GM21526 (cell line): Measurements from ENCODE around the gene GLIS1.

Source experiments
- ATAC-seq: cut with Tn5 transposase; IDR thresholded peaks from one replicate; pipeline ENCODE4 v1.9.1; 2021; ENCODE audit warnings: moderate library complexity; ENCODE audit not compliant: unreplicated experiment, low FRiP score

Gene GLIS1

DNA sequence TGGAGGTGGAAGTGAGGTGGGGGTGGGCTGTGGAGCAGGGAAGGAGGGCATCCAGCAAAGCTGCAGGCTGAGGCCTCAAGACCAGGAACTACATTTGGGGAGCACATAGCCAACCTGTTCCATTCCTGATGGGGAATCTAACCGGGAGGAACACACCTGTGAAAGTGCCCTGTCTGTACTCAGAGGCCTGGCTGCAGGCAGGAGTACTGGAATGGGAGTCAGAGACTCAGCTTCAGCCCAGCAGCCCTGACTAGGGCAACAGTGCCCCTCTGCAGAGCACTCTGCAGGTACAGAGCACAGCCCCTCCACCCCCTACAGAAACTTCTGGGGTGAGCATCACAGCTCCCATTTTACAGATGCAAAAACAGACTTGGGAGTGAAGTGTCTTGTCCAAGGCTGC is 153.4 kb downstream of the GLIS1 start:
- no peak for ATAC-seq

DNA sequence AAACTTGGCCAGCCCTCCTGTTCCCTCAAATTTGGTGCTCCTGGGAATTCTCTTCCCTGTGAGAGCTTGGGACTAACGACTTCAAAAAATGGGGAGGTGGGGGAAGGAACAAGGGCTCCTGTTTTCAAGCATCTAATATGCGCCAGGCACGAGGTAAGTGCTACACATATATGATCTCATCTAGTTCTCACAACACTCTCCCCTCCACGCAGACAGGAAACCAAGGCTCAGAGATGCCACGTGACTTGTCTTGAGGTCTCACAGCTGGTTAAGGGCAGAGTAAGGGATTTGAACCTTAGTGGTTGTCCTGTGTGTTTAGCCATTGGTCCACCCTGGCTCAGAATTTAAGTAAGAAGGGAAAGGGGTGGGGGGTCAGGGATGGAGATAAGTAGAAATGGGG is 153.8 kb downstream of the GLIS1 start:
- ATAC-seq, result no peak

DNA sequence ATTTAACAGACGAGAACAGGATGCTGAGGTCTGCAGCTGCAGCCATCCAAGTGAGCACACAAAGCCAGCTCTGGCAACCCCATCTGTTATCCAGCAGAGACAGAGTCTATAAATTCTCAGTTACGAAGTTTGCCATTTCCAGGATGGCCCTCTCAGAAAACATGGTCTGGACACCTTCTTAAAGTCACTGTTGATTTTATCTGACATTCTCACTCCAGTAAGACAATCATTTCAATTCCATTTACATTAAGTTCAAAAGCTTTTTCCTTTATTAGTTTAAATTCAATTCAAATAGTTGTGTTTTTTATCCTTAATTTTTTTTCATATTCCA is 154.2 kb downstream of the GLIS1 start:
- ATAC-seq, result no peak

GRCh38 chr1:53583868-53584776 is 154.8 kb downstream of the GLIS1 start:
- no peak for ATAC-seq

DNA sequence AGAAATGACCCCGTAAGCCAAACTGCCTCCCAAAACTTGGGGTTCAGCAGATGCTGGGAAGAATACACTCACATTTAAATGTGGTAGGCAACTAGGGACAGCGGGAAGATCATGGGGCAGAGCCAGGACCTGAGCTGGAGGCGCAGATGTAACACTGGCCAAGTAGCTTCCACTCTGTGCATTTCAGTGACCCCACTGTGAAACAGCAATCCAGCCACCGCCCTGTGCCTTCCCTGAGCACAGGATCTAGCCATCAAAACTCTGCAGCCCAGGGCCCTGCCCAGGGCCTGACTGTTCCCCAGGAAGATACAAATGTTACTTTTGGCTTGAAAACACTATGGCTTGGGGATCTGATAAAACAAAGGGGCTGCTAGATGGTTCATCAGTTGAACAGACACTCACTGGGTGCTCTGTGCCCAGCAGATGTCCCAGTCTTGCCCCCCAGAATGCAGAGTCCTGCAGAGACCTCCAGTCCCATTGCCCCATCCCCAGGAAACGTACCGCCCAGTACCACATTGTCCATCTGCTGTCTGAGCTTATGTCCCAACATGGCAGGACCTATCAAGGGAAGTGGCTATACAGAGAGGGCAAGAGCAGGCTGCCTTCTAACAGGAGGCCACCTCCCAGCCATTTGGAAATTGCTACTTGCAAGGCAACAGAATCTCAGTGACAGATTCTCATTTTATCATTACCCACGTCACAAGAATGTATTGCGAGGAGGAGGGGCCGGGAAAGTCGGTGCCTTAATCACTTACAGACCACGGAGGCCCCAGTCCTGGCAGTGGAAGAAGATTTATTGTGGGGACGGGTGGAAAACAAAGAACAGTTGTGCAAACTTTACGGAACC is 155.7 kb downstream of the GLIS1 start:
- no peak for ATAC-seq

- ATAC-seq, result no peak
Observed at GRCh38 chr1:53582211-53583020, 156.5 kb downstream of the GLIS1 start.

GRCh38 chr1:53581476-53581875 is 157.5 kb downstream of the GLIS1 start:
- no peak for ATAC-seq

GRCh38 chr1:53580739-53581475 is 158.1 kb downstream of the GLIS1 start:
- no peak for ATAC-seq

- ATAC-seq, result no peak
Observed at GRCh38 chr1:53580009-53580400, 159.0 kb downstream of the GLIS1 start.

DNA sequence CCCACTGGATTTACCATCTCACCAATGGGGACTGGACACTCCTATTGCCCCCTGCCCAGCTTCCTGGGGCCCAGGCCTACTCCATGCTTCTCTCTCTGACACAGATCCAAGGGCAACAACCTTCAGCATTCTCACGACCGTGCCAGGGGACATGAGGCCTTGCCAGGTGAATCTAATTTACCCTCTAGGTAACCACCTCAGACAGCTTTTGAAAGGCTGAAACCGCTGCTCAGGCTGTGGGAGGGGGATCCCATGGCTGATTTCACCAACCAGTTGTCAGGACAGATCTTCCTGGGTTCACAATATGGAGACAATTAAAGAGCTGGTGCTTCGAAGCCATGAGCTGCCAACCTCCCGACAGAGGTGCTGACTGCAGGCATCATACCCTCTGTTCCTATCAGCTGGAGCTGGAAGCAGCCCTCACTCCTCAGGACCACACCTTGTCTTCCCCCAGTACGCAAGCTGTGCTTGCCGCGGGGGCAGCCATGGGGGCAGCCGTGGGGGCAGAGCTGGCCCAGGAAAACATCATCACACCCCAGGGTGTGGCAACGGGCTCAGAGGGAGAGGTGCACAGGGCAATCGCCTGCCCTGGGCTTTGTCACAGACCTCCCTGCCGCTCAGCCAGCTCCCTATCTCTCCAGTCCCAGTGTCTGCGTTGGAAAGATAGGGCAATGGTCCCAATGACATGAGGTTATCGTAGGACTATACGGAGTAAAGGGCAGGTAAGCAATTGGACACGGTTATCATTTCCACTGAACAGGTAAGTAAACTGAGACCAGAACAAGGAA is 159.5 kb downstream of the GLIS1 start:
- no peak for ATAC-seq

- no peak for ATAC-seq
Observed at GRCh38 chr1:53578358-53578757, 160.6 kb downstream of the GLIS1 start.

GRCh38 chr1:53577761-53578100 is 161.2 kb downstream of the GLIS1 start:
- no peak for ATAC-seq

DNA sequence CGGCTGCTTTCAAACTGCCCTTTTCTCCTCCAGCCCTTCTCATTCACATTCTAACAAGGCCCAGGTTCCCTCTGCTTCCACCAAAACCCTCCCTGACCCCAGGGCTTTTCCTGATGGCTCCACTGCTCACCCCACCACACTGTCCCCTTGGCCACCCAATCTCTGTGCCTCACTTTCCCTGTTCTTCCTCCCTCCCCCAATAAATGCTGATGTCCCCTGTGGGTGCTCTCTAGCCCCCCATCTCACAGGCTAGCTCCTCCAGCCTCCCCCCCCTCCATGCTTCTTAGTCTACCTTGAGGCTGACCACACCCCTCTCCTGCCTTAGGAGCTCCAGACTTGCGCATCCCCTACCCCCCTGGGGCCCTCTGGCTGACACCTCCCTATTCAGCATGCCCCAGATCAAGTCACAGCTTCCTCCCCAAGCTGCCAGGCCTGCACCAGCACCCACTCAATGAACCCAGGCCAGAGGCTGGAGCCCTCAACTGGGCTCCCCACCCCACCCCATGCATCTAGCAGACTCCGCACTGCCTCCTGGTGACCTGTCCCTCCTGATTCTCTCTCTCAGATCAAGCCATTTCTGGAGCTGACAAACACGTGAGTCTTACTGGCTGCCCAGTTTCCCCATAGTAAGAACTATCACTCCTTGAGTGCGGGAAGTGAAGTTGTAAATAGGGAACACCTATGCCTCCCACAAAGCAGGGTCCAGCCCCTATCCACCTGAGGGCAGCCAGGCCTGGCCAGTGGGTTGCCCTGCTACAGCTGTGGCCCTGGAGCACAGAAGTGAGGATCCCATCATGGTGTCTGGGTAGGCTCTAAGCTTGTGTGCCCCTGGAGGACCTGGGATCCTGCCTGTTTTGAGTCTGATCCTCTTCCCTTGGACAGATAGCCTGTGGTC is 161.9 kb downstream of the GLIS1 start:
- ATAC-seq, result no peak

DNA sequence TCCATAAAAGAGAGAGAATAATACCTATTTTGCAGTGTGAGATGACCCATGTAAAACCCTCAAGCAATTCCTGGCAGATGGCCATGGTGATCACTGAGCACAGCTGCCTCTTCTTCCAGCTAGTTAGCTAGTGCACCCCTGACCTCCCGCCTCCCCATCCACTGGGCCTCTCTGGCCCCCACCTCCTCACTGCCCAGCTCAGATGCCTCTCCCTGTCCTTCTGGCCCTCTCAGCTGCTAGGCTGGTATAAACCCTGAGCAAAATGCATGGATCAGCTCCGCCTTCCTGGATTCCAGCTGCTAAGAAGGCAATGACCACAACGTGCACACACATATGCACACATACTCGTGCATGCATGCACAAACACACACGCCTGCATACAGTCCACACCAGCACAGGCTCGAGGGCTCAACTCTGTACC is 162.6 kb downstream of the GLIS1 start:
- ATAC-seq, result no peak

- no peak for ATAC-seq
Observed at GRCh38 chr1:53575955-53576320, 163.0 kb downstream of the GLIS1 start.

DNA sequence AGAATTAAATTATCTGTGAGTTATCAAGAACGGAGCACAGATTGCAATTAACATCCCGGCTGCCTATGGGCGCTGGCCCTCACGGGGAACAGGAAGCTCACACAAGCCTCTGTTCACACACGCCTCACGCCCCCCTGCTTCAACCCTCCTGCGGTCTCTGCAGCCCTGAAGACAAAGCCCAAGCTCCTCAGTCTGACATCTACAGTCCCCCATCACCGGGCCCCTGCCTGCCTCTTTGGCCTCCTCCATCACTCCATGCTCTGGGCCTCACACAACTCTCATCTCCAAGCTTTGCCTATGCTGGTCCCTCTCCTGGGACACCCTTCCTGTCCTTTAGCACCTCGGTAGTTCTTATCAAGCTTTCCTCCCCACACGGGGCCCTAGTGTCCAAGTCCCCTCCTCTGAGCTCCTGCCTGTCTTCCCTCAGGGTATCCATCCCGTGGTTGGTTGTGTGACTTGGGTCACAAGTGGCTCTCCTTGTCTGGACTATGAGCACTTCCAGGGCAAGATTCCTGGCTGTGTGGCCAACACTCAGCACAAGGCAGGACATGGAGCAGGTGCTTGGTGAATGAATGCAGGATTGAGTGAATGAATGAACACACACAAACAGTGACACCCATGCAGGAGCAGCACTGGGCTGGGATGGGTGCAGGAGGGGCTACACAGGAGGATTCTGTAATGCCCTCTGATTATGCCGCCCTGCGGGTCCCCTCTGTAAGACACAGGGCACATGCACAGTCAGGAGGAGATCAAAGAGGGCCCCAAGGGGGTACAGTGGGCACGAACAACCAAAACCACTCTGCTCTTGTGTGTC is 163.6 kb downstream of the GLIS1 start:
- no peak for ATAC-seq

DNA sequence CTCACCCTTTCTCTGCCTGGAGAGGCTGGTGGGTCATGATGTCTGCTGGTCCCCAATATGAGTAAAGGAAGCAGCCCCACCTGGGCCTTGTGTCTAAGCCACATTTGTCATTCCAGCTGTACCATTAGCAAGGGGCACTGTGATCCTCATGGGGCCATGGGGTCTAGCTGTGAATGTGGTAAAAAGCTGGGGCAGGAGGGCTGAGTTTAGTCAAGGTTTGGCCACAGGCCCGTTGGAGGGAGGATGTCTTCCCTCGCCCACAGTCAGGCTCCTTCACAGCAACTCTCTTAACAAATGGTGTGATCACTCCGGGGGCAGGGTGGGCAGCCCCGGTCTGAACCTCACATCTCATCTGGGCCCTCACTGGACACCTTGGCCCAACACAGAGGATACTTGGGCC is 164.3 kb downstream of the GLIS1 start:
- no peak for ATAC-seq

- ATAC-seq, result no peak
Observed at GRCh38 chr1:53573931-53574330, 165.0 kb downstream of the GLIS1 start.
